ENCODE results near the gene LRP11.

LRP11 gene

GRCh38 chr6:149771925-149772324 is 92.2 kb downstream of the LRP11 start:
- no peak for DNase-seq

GRCh38 chr6:149771185-149771584 is 93.0 kb downstream of the LRP11 start:
- no peak for DNase-seq

- no peak for DNase-seq
Measured at GRCh38 chr6:149769676-149770075, 94.5 kb downstream of the LRP11 start.

Data from MV-4-11 (cell line).